Measurements from ENCODE around the gene CLK3.

GRCh38 chr15:74631935-74632560, 16.4 kb downstream of the CLK3 start:
- TF ChIP-seq CTCF (IDR thresholded peaks at IDR 0.05) (peak; percentile 87), EZH2 (IDR thresholded peaks at IDR 0.05; ENCODE audit: borderline replicate concordance, insufficient read depth, low read depth, low read length, poor library complexity, severe bottlenecking) (no peak)
